ENCODE results near the gene EPN2. TPM values are rescaled to one million over a fixed set of nuclear protein-coding genes. Genes with fewer than 3 reads are reported as not detected.

The EPN2 gene
- polyA plus RNA-seq, 4 donors, result 45.2 to 52.9 (median 47.5) TPM

DNA sequence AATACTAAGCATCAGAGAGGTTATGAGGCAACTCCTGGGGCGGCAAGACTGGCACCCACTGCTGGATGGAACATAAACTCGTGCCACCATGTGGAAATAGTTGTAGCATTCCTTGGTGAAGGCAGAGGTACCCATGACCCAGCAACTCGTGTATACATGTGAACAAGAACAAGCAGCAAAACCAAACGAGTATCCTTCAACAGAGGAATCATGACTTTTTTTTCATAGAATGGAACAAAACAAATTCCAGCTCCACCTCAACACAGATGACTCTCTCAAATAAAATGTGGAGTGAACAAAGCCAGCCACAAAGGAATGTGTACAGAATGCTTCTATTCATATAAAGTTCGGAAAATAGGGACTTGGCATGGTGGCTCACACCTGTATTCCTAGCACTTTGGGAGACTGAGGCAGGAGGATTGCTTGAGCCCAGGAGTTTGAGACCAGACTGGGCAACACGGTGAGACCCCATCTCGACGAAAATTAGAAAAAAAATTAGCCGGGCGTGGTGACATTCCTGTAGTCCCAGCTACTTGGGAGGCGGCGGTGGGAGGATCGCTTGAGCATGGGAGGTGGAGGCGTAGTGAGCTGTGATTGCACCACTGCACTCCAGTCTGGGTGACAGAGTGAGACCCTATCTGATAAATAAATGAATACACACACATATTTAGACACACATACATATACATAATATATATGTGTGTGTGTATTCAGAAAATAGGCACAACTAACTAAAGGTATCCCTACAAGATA is 90.0 kb downstream of the EPN2 start:
- no peak for DNase-seq (ENCODE audit: low read depth in 4 of 4, low spot score in 2 of 4)

- no peak for DNase-seq (ENCODE audit: low read depth in 4 of 4, low spot score in 2 of 4)
These were observed 91.4 kb downstream of the EPN2 start for GRCh38 chr17:19328441-19329061.

- DNase-seq (ENCODE audit: low read depth in 4 of 4, low spot score in 2 of 4), result no peak
These were observed 92.0 kb downstream of the EPN2 start for GRCh38 chr17:19329136-19329535.

- no peak for DNase-seq (ENCODE audit: low read depth in 4 of 4, low spot score in 2 of 4)
These were observed 92.7 kb downstream of the EPN2 start for GRCh38 chr17:19329839-19330238.

- no peak for DNase-seq (ENCODE audit: low read depth in 4 of 4, low spot score in 2 of 4)
These were observed 93.1 kb downstream of the EPN2 start for GRCh38 chr17:19330271-19330670.

DNA sequence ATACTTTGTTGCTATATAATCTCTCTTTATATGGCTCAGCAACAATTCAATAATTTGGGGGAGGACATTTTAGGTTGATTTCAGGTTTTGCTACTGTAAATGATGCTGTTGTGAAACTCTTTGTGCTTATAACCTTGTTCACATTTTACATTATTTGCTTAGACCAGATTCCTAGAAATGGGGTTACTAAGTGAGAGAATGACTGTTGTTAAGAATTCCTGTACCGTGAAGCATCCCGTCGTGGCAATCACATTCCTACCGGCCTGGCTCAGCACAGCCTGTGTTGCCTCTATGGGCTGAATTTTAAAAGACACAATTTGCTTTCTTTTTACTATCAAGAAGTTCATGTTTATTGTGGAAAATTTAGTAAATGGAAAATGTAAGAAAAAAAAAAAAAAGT is 94.0 kb downstream of the EPN2 start:
- no peak for DNase-seq (ENCODE audit: low read depth in 4 of 4, low spot score in 2 of 4)

DNA sequence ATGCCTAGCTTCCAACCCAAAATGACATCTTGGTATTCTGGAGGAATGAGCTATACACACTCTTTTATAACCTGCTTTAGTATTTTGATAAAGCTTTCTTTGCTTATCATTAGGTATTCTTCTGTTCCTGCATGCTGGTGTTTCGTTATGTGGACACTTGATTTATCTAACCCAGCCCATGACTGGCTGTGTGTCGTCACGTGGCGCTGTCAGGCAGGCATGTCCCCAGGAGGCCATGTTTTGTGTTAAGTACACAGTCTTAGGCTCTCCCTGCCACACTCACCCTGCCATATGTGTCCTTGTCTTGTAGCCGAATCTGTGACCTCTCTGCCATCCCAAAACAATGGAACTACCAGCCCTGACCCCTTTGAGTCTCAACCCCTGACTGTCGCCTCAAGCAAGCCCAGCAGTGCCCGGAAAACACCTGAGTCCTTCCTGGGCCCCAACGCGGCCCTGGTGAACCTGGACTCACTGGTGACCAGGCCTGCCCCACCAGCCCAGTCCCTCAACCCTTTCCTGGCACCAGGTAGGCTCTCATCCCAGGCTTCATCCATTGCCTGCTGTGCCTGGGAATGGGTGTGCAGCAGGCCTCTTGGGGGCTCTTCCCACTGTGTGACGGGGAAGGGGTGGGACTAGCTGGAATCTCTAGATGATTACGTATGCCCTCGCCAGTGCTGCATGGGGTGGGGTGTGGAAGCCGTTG is 94.5 kb downstream of the EPN2 start:
- DNase-seq (ENCODE audit: low read depth in 4 of 4, low spot score in 2 of 4), result no peak

GRCh38 chr17:19332371-19333131 is 95.4 kb downstream of the EPN2 start:
- DNase-seq (ENCODE audit: low read depth in 4 of 4, low spot score in 2 of 4), result no peak

DNA sequence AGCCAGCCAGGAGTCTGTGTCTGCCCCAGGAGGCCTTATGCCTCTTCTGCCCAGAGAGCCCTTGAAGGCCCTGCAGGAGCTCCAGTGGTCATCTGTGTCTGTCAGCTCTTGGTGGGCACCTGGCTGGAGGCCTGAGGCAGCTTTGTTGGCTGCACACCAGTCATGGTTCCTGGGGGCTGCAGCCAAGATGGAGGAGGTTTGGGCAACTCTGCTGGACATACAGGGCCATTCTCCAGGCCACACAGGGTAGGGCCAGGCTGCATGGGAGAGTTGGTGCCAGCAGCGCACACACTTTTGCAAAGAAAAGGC is 95.9 kb downstream of the EPN2 start:
- DNase-seq (ENCODE audit: low read depth in 4 of 4, low spot score in 2 of 4), result no peak

DNA sequence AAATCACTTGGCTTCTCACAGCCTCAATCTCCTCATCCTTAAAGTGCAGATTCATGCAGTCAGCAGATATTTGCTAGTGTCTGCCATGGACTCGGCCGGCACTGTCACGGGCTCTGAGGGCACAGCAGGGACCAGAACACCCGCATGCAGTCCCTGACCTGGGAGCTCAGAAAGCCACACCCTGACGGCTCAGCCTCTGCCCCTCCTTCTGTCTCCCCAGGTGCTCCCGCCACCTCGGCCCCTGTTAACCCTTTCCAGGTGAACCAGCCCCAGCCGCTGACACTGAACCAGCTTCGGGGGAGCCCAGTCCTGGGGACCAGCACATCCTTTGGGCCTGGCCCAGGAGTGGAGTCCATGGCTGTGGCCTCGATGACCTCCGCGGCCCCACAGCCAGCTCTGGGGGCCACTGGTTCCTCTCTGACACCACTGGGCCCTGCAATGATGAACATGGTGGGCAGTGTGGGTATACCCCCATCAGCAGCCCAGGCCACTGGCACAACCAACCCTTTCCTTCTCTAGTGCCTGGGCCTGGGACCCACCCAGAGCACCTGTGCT is 96.6 kb downstream of the EPN2 start:
- no peak for DNase-seq (ENCODE audit: low read depth in 4 of 4, low spot score in 2 of 4)

DNA sequence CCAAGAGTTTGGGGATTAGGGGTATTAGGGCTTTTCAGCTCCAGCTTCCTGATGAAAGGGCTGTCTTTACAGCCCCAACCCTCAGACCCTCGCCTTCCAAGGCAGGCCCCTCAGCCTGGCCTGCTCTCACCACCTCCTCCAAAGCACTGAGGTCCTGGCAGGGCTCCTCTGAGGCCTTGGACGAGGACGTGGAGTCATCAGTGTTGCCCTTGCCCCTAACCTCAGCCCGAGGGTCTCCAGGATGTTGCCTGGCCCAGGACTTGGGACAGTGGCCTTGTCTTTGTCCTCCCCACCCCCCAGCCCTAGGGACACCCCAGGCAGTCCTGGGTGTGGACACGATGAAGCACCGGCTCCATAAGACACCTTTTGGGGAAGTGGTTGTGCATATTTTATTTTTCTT is 97.2 kb downstream of the EPN2 start:
- no peak for DNase-seq (ENCODE audit: low read depth in 4 of 4, low spot score in 2 of 4)

GRCh38 chr17:19335951-19336631 is 98.9 kb downstream of the EPN2 start:
- no peak for DNase-seq (ENCODE audit: low read depth in 4 of 4, low spot score in 2 of 4)

- DNase-seq (ENCODE audit: low read depth in 4 of 4, low spot score in 2 of 4), result no peak
These were observed 100.0 kb downstream of the EPN2 start for GRCh38 chr17:19336938-19337711.

GRCh38 chr17:19337712-19338023 is 100.5 kb downstream of the EPN2 start:
- DNase-seq (ENCODE audit: low read depth in 4 of 4, low spot score in 2 of 4), result no peak

GRCh38 chr17:19338031-19338990 is 101.1 kb downstream of the EPN2 start:
- no peak for DNase-seq (ENCODE audit: low read depth in 4 of 4, low spot score in 2 of 4)

- no peak for DNase-seq (ENCODE audit: low read depth in 4 of 4, low spot score in 2 of 4)
These were observed 102.2 kb downstream of the EPN2 start for GRCh38 chr17:19339341-19339815.

GRCh38 chr17:19341211-19341631 is 104.1 kb downstream of the EPN2 start:
- no peak for DNase-seq (ENCODE audit: low read depth in 4 of 4, low spot score in 2 of 4)

All from left renal cortex interstitium (tissue), 4 donors.